NK-92 treated with Interleukin-12 subunit alpha and Interleukin-12 subunit beta, amount 100 ng/mL, for 24 hours (cell line): ENCODE measurements around the gene C3orf85.
"Not testable (repeated sequence)": the region's sequence is repeated elsewhere in the genome, so short reads cannot be mapped to it uniquely, and the experiment has no call there.

Experiments used
- DNase-seq: peaks from one replicate; lab custom pipeline; 2025; lab: John Stamatoyannopoulos, UW

C3orf85 gene

GRCh38 chr3:109136523-109136922 is at the start of gene C3orf85:
C3orf85 (plus strand) TSS chr3:109136719; CDS start chr3:109136848, 129 bp downstream.
- DNase-seq, result no peak

GRCh38 chr3:109089265-109089664 is 47.3 kb upstream of the C3orf85 start:
- no peak for DNase-seq

- DNase-seq, result no peak
Measured at GRCh38 chr3:109091846-109092245, 44.7 kb upstream of the C3orf85 start.

GRCh38 chr3:109093561-109093960 is 43.0 kb upstream of the C3orf85 start:
- DNase-seq, result no peak

GRCh38 chr3:109095166-109095565 is 41.4 kb upstream of the C3orf85 start:
- DNase-seq, result no peak

- DNase-seq, result no peak
Measured at GRCh38 chr3:109098079-109098644, 38.4 kb upstream of the C3orf85 start.

- no peak for DNase-seq
Measured at GRCh38 chr3:109109574-109109973, 26.9 kb upstream of the C3orf85 start.

- DNase-seq, result no peak
Measured at GRCh38 chr3:109112946-109113760, 23.4 kb upstream of the C3orf85 start.

GRCh38 chr3:109114746-109115145 is 21.8 kb upstream of the C3orf85 start:
- no peak for DNase-seq

GRCh38 chr3:109115451-109115850 is 21.1 kb upstream of the C3orf85 start:
- DNase-seq, result no peak

- no peak for DNase-seq
Measured at GRCh38 chr3:109116031-109116430, 20.5 kb upstream of the C3orf85 start.

- no peak for DNase-seq
Measured at GRCh38 chr3:109117939-109118338, 18.6 kb upstream of the C3orf85 start, which contains the start of gene MORC1. MORC1 (minus strand) TSS chr3:109118134; CDS start chr3:109118059, 75 bp downstream.

- DNase-seq, result no peak
Measured at GRCh38 chr3:109118584-109118983, 17.9 kb upstream of the C3orf85 start.

GRCh38 chr3:109122690-109123089 is 13.8 kb upstream of the C3orf85 start:
- no peak for DNase-seq

GRCh38 chr3:109125902-109126301 is 10.6 kb upstream of the C3orf85 start:
- DNase-seq, result no peak

- no peak for DNase-seq
Measured at GRCh38 chr3:109127553-109127952, 9.0 kb upstream of the C3orf85 start.

GRCh38 chr3:109131276-109131675 is 5.2 kb upstream of the C3orf85 start:
- DNase-seq, result no peak

- no peak for DNase-seq
Measured at GRCh38 chr3:109132801-109133473, 3.6 kb upstream of the C3orf85 start.

GRCh38 chr3:109133474-109133816 is 3.1 kb upstream of the C3orf85 start:
- not testable (repeated sequence) for DNase-seq

- DNase-seq, result no peak
Measured at GRCh38 chr3:109137761-109138160, 1.2 kb downstream of the C3orf85 start.

- DNase-seq, result no peak
Measured at GRCh38 chr3:109140318-109140717, 3.8 kb downstream of the C3orf85 start.

GRCh38 chr3:109143646-109144045 is 7.1 kb downstream of the C3orf85 start:
- no peak for DNase-seq

GRCh38 chr3:109149078-109149477 is 12.6 kb downstream of the C3orf85 start:
- DNase-seq, result no peak
